ENCODE data around the gene RPS6KA1. TPM values are rescaled to one million over a fixed set of nuclear protein-coding genes. Genes with fewer than 3 reads are reported as not detected.

The RPS6KA1 gene
- total RNA-seq, 1 donor from 2014 or later = 12.9 TPM

DNA sequence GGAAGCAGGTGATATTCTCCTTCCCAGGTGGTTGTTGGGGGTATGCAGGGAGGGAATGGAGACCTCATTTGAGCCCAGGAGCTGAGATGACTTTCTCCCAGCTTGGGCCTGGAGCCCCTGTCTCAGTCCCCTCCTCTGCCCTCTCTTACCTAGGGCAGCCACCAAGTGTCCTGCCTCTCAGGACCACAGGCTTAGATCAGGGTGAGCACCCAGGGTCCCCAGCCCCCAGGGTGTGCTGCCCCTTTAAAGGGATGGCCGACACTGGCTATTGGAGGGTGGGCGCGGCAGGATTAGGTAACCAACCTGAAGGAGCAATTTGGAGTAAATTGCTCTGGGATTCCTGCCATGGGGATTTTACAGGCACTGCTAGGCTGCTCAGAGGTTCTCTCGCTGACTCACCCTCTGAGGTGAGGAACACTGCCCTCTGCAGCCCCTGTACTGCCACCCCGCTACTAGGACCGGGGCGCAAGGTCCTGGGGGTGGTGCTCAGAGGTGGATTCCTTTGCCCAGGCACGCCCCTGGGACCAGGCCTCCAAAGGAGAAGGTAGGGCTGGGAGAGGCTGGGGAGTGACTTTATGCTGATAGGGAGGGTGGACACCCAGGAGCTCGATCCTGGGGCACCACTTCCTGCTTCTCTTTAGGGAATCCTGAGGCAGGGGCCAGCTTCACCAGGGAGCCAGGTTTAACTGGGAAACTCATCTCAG, 1.5 kb downstream of the RPS6KA1 start:
- no peak for DNase-seq (ENCODE audit: low spot score)
- ATAC-seq = peak; percentile 40

DNA sequence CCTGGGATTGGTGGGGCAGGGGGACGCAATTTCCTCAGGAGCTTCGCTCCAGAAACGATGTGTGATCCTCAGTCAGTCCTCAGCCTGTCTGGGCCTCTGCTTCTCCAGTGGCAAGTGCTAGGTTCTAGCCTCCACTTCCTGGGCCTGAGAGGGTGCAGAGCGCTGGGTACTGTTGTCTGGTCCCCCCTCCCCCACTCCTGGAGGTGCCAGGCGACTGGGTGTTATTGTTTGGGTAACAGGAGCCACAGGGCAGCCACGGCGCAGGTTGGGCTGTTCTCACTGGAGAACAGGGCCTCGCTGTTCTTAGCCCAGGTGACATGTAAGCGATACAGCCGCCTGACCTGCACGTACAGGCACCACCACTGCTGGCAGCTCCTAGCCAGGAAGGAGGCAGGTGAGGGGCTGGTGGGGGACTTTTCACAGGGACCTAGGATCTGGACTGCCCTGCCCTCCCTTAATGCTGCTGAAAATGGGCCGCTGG, 2.1 kb downstream of the RPS6KA1 start:
- ATAC-seq = peak; percentile 25

DNA sequence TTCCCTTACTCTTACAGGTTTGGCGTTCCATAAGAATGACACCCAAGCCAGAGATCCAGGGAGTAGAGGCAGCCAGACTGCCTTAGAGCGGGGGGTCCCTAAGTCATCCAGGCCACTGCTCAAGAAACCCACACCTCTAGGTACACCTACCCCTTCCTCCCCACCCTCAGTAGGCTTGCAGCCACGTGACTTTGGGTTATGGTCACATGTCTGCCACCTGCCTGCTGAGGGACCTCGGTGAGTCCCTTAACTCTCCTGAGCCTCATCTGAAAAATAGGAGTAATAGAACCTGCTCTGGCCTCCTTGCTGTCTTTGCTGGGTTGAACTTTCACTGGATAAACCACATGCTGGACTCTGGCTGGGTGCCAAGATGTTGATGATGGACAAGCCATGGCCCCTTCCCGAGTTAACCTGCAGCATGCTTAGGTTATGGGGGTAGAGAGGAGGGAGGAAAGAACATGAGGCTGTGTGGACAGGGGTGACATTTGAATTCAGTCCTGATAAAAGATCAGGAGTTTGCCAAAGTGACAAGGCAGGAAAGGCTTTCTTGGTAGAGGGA, 4.5 kb downstream of the RPS6KA1 start:
- DNase-seq (ENCODE audit: low spot score) (no peak), ATAC-seq (no peak)

More for the DNA sequence above, 2.1 kb downstream of the RPS6KA1 start:
- peak; percentile 64 for DNase-seq (ENCODE audit: low spot score)

- peak; percentile 80 for ATAC-seq
- DNase-seq (ENCODE audit: low spot score) = peak; percentile 89
Measured at GRCh38 chr1:26535201-26535600, 5.6 kb downstream of the RPS6KA1 start.

DNA sequence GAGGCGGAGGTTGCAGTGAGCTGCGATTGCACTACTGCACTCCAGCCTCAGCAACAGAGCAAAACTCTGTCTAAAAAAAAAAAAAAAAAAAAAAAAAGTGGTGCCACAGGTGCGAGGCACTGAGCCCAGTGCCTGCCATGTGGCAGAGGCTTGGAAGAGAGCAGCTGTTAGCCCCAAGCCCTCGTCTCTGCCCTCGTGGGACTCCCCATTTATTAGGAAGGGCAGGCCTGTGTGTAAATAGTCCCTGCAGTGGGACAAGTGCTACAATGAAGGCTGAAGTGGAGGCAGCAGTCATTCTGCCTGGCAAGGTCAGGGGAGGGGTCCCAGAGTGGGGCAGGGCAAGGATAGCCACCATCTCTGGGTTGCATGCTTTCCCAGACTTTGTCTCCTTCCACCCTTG, 6.5 kb downstream of the RPS6KA1 start:
- ATAC-seq = no peak
- no peak for DNase-seq (ENCODE audit: low spot score)

DNA sequence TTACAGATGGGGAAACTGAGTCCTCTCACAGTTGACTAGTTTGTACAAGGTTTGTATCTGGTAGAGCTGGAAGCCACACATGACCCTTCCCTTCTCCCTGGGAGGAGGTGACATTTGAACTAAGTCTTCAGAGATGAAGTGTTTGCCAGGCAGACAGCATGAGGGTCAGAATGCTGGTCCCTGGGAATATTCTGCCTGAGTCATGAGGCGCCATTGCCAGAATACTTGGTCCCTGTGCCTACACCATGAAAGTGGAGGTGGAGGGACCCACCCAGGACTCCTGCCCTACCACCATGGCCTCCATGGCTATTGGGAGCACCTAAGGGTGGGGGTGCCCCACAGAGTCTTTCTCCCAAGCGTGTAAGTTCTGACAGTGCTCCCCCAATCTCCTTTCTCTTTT, 7.0 kb downstream of the RPS6KA1 start:
- ATAC-seq = no peak
- DNase-seq (ENCODE audit: low spot score) = no peak

- peak; percentile 46 for ATAC-seq
- no peak for DNase-seq (ENCODE audit: low spot score)
Measured at GRCh38 chr1:26537951-26538352, 8.4 kb downstream of the RPS6KA1 start.

DNA sequence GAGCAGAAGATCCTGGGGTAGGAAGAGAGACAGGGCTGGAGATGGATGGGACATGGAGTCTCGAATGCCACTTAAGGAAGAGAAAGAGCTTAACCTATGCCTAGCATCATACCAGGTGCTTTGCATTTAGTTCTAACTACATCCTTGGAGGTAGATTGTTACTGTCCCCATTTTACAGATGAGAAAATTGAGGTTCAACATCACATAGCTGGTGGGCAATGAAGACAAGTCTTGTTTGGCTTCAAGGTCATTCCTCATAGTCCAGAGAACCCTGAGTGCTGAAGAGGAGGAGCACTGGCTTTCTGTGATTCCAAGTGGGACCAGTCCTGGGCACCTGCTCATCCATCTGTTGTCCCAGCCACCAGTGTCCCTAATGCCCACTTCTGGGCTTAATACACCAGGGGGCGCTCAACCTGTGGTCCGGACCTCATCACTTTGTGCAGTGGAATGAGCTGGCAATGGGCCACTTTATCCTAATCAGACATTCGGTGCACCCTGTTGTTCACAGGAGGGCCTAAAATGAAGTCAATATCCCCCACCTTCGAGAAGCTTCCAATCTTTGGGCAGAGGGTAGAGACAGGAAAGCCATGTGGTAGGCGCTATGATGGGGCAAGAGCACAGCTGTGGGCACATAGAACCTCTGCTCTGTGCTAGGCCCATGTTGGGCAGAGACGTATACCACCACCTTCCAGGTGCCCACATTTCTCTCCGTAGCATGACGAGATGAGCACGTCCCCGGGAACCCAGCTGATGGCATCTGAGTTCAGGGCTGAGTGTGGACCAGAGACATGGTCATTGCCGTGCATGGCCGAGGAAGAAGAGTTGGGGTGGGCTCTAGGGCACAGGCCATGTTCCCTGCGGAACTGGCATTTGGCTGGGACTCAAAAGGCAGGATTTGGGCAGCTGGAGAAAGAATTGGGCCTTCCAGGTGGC, 9.2 kb downstream of the RPS6KA1 start:
- ATAC-seq (peak; percentile 26), DNase-seq (ENCODE audit: low spot score) (no peak)

DNA sequence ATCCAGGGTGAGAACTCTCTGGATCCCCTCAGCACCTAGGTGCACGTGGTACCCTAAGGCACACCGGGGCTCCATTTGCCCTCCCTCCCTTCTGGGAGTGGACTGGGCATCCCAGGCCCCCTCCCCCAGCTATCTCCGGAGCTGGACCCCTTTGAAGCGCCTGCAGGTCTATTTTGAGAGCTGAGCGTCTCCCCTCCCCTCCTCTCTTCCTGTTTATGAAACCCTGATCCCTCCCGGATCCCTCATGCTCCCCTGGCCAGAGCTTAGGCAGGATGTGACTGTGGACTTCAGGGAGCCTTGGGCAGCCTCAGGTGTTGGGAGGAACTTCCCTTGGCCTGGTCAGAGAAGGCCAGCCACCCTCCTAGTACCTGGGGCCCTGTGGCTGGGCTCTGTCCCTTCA, 10.2 kb downstream of the RPS6KA1 start:
- DNase-seq (ENCODE audit: low spot score) (no peak), ATAC-seq (no peak)

DNA sequence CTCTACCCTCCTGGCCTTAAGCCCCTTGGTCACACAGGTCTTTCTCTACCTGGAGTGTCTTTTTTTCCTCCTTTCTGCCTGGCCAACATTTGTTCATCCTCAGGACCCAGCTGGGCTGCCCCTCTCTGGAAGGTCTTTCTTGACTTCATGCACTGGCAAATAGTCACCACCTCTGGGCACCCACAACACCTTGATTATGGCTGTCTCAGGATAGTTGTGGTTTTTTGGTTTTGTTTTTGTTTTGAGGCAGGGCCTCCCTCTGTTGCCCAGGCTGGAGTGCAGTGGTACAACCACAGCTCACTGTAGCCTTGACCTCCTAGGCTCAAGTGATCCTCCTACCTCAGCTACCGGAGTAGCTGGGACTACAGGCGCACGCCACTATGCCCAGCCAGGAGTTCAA, 10.8 kb downstream of the RPS6KA1 start:
- DNase-seq (ENCODE audit: low spot score) = no peak
- no peak for ATAC-seq

DNA sequence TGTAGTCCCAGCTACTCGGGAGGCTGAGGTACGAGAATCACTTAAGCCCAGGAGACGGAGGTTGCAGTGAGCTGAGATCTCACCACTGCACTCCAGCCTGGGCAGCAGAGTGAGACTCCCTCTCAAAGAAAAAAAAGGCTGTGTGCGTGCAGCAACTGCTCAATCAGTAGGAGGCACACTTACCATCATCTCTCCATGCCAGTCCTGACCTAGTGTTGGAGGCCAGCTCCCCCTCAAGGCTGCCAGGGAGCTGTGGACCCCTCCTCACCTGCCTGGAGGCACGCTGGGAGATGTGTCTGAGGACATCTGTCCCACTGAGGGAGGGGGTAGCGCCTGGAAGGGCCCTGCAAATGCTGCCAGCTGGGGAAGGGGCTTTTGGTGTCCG, 11.9 kb downstream of the RPS6KA1 start:
- ATAC-seq (no peak), DNase-seq (ENCODE audit: low spot score) (no peak)

DNA sequence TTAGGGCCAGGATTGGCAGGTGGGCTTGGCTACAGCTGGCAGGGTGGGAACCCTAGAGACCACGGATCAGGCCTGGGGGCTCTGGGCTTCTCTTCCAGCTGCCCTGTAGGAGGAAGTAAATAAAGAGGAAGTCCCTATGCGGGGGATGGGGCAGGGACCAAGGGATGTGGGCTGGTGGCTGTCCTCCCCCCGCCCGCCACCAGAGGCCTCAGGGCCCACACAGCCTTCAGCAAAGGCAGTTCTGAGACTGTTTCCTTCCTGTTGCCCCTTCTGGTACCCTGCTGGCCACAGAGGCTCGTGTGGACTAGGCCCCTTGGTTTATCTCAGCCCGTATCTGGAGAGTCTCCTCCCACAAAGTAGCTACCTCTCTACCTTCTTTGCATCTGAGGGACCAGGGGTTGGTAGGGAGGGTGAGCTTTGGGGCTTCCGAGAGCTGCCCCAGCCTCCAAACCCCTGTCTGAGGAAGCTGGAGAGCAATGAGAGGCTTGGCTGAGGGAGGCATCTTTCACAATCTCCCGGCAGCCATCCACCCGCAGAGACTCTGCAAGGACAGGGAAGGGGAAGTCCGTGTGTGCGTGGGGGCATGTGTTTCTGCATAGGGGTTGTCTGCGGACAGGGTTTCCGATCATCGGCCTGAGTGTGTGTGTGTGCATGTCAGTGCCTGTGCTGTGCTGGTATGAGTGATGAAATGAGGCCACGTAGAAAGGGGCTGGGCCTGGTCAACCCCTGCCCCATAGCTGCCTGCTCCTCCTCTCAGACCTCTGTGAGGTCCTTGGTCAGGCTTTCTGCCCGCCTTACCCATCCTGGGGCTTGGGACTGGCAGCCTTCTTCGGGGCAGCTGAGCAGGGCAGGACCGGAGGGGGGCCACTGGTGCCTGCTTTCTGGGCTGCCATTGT, 12.5 kb downstream of the RPS6KA1 start:
- DNase-seq (ENCODE audit: low spot score) (peak; percentile 70), ATAC-seq (peak; percentile 50)

DNA sequence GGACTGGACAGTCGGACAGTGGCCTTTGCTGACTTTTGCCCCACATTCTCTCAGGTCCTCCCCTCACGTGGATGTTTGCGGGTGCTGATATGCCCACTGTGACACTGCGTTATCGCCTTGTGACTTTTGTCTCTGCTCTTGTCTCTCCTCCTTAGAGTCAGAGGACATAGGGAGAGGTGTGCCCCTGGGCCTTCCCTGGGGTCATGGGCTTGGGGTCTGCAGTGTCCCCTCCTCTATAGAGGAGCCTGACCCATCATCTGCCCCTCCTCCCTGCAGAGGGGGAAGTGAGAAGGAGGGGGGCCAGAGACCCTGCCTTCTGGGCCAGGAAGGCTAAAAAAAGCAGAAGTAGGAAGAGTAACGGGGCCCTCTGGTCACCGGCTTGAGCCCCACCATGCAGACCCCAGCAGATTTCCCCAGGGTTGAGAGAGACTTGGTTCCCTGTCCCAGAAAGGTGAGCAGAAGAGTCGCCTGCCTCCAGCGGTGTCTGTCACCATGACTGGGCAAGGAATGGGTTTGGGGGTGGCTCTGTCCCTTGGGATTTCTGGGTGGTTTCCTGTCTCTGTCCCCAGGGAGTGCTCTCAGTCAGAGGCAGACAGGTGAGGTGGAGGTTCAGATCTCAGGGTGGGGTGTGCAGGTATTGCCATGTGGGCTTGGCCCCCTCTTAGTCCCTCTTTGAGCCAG, 13.3 kb downstream of the RPS6KA1 start:
- ATAC-seq (no peak), DNase-seq (ENCODE audit: low spot score) (no peak)

GRCh38 chr1:26543462-26543861, 13.9 kb downstream of the RPS6KA1 start:
- DNase-seq (ENCODE audit: low spot score) = no peak

DNA sequence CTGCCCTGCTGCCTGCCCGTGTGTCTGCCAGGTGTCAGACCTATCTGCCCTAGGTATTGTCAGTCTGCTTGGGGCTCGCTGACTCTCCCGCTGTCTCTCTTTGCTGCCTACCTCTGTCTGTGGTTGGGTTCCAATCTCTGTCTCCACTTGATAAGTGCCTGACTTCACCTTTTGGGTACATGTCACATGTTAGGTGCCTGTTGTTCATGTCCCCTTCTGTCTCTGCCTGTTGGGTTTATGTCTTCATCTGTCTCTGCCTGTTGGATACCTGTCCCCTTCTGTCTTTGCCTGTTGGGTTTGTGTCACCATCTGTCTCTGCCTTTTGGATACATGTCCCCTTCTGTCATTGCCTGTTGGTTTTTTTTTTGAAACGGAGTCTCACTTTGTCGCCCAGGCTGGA, 14.6 kb downstream of the RPS6KA1 start:
- no peak for ATAC-seq

More at GRCh38 chr1:26543462-26543861, 13.9 kb downstream of the RPS6KA1 start:
- no peak for ATAC-seq

DNA sequence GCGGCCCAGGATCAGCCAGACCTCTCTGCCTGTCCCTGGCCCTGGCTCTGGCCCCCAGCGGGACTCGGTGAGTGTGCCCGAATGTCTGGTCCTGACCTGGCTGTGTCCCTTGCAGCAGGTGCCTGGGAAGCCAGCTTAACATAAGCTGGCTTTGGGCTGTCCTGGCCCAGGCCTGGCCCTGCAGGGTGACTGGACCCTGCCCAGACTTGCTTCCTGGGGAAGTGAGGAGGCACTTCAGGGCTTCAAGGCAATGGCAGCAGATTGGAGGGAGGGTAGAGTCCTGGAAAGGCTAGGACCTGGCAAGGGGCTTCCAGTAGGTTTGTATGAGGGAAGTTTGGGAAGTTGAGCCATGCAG, 16.4 kb downstream of the RPS6KA1 start:
- ATAC-seq (no peak), DNase-seq (ENCODE audit: low spot score) (no peak)

More for the DNA sequence above, 14.6 kb downstream of the RPS6KA1 start:
- no peak for DNase-seq (ENCODE audit: low spot score)

DNA sequence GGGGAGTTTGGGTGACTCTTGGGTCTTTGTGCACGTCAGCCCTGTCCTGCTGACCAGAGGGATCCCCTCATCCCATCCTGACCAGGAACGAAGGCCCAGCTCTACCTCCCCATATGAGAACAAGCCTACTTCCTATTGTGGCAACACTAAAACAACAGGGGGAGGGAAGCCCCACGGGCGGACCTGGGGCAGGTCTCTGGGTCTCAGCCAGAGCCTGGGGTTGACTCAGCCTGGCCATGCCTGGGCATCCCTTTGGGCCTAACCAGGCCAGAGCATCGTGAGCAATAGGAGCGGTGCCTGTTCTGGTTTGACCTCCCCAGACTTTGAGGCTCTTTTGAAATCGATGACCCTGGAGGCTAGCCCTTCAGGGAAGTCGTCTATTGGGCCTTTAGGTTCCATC, 16.8 kb downstream of the RPS6KA1 start:
- no peak for ATAC-seq
- DNase-seq (ENCODE audit: low spot score) = no peak

DNA sequence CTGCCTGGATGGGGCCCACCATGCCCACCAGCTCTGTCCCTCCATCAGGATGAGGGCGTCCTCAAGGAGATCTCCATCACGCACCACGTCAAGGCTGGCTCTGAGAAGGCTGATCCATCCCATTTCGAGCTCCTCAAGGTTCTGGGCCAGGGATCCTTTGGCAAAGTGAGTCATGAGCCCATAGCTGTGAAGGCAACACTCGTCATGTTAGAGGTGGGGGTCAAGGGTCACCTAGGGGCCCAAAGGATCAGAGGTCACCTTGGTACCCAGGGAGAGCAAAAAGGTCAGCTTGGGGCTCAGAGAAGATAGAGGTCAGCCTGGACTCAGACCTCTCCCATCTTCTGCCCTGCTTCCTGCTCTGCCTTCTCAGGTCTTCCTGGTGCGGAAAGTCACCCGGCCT, 17.3 kb downstream of the RPS6KA1 start:
- DNase-seq (ENCODE audit: low spot score) = no peak
- ATAC-seq = no peak

DNA sequence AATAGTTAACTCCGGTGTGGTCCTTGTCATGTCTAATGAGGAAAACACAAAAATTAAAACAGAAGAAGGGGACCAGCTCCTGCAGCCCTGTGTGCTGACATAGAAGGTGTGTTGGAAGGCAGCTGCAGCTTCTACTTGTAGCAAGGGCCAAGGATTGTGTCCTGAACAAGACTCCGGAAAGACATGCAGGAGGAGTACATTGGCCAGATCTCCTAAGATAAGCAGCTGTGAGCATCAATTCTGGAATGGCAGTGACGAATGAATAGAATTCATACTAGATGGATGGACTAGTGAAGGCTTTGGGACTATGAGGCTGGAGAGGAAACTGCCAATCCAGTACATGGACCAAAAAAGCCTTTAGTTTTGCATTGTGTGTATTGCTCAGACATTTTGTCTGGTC, 19.3 kb downstream of the RPS6KA1 start:
- DNase-seq (ENCODE audit: low spot score) (no peak), ATAC-seq (no peak)

DNA sequence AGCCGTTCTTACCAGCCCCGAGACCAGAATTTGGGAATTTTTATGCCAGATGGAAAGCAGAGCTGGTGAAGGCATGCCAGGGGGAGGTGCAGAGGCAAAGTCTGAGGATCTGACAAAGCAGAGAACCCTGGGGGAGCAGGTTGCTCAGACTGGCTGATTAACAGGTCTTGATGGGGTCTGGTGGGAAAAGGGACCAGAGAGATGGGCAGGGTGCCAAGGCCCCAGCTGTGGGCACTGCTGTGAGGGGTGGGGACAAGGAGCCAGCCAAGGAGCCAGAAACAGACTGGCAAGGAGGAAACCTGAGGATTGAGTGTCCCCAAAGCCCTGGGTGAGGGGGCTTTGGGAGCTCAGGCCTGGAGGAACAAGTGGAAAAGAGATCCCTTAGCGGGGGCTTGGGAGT, 21.4 kb downstream of the RPS6KA1 start:
- no peak for DNase-seq (ENCODE audit: low spot score)
- no peak for ATAC-seq
